CD4-positive, alpha-beta T cell treated with Interleukin-15 for 4 hours (primary cell): Measurements from ENCODE around the gene NDE1.
"Not testable (repeated sequence)": the region's sequence is repeated elsewhere in the genome, so short reads cannot be mapped to it uniquely, and the experiment has no call there.

Source experiments
- DNase-seq: peaks from one replicate; pipeline ENCODE4 v3.0.0-alpha.2; 2020; ENCODE audit warnings: low spot score

The NDE1 gene

GRCh38 chr16:15620611-15621195, 29.3 kb upstream of the NDE1 start:
- DNase-seq, result no peak

DNA sequence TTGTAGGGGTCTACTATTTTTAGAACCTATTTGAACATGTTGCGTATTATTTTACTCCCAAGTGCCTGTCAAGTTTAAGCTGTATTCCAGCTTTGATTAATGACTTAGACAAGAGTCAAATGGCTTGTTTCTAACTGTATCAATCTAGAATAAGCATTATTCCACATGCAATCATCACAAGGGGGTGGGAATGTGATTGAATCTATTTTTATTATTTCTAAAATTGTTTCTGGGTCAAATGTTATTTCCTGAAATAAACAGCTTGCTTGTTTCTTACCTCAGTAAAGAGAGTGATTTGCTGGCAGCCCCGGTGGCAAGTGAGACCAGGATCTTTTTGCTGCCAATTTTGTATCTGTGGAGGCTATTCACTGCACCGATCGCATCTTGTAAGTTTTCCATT, 28.6 kb upstream of the NDE1 start:
- no peak for DNase-seq

DNA sequence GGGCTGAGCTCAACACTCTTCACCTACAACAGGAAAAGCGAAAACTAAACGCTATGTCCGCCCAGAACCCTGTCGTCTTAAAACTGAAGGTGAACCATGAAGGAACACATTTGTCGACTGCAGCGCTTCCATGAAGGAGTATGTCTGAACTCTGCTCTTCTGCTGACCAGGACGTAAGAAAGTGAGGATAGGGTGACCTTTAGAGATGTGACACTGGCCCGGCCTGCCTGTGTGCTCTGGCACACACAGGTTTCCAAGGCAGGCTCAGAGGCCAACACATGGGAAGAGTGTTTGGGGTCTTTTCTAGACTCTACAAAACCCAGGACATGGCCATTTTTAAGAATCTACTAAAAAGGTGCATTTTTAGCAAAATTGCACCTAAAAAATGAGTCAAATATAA, 28.2 kb upstream of the NDE1 start:
- DNase-seq, result no peak

- no peak for DNase-seq
These were observed 18.2 kb upstream of the NDE1 start for GRCh38 chr16:15631730-15632409.

DNA sequence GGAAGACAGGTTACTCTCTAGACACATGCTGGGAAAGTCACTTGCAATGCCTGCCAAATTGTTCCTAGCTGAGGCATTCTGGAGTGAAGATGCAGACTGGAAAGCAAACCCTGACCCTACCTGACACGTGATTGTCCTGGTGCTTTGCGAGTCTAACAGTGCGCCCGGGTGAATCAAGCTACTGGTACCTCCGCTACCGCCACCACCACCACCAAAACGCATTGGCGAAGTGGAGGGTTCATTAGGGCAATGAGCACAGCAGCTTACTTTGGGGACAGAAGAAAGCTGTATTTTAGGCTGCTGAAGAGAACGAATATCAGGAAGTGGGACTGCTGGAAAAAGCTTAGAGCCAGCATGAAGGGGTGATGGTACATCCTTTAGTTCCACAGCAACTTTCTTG, 14.1 kb upstream of the NDE1 start:
- no peak for DNase-seq

- DNase-seq, result peak; percentile 51
These were observed 13.6 kb upstream of the NDE1 start for GRCh38 chr16:15636392-15636873.

DNA sequence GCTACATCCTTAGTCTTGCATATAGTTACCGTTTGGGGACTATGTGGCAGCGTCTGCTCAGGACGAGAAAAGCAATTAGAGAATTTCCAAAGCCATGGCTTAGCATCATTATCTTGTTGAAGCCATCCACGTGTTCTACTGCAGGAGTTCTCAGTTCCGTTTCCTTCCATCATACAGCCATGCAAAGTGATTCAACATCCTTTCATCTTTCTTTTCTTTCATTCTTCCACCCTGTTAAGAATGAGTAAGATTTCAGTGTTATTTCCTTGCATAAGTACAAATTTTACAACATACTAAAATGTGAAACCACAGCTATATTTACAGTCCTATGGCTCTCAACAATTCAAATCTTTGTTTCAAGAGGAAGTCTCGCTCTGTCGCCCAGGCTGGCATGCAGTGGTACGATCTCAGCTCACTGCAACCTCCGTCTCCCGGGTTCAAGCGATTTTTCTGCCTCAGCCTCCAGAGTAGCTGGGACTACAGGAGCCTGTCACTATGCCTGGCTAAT, 10.9 kb upstream of the NDE1 start:
- peak; percentile 35 for DNase-seq

GRCh38 chr16:15640966-15641365, 9.1 kb upstream of the NDE1 start:
- no peak for DNase-seq

- DNase-seq, result no peak
These were observed 8.1 kb upstream of the NDE1 start for GRCh38 chr16:15641753-15642556.

DNA sequence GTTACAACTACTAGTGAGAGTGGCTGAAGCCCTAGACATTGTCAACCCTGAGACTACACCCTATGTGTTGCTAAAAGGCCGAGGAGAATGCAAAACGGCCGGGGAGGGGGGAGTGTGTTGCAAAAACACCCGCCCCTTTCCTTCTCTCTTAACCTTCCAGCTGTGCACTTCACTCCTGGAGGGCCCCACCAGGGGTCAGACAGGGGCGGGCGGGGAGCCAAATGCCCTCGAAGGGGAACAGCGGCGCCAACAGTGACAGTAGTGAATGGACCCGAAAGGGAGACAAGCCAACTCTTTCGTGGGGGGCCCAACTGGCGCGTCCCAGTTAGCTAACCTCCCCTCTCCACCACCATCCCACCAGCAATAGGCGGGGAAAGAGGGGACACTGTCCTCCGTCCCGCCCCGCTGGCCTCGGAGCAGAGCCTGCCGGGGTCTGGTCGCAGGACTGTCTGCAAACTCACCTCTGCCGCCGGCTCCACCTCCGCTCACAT, 7.4 kb upstream of the NDE1 start:
- peak; percentile 85 for DNase-seq

- DNase-seq, result peak; percentile 99
These were observed 6.7 kb upstream of the NDE1 start, which contains the start of gene MARF1 for GRCh38 chr16:15643048-15643945. Gene MARF1, minus strand, starts transcription at chr16:15643154. Its CDS starts 3,921 bp downstream, at chr16:15639233.

GRCh38 chr16:15643946-15644250, 6.1 kb upstream of the NDE1 start:
- no peak for DNase-seq

GRCh38 chr16:15644267-15644961, 5.6 kb upstream of the NDE1 start:
- no peak for DNase-seq

- DNase-seq, result peak; percentile 36
These were observed 5.0 kb upstream of the NDE1 start for GRCh38 chr16:15644962-15645465.

DNA sequence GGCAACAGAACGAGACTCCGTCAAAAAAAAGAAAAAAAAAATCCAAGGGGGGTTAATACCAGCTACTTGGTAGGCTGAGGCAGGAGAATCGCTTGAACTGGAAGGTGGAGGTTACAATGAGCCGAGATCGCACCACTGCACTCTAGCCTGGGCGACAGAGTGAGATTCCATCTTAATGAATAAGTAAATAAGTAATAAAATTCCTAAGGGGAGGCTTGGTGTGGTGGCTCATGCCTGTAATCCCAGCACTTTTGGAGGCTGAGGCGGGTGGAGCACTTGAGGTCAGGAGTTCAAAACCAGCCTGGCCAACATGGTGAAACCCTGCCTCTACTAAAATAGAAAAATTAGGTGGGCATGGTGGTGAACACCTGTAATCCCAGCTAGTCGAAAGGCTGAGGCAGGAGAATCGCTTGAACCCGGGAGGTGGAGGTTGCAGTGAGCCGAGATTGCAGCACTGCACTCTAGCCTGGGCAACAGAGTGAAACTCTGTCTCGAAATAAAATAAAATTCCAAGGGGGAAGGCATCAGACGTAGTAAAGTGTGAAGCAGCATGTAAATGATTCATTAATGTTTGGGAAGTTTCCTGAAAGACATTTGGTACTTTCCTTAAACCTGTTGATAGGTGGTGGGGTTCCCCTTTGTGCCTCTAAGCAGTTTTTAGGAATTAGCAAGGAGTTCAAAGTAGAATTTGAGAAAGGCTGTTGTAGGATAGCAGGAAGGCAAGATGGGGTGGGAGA, 3.3 kb upstream of the NDE1 start:
- not testable (repeated sequence) for DNase-seq

GRCh38 chr16:15647294-15648014, 2.6 kb upstream of the NDE1 start:
- DNase-seq, result no peak

- DNase-seq, result no peak
These were observed 1.8 kb upstream of the NDE1 start for GRCh38 chr16:15648135-15648730.

DNA sequence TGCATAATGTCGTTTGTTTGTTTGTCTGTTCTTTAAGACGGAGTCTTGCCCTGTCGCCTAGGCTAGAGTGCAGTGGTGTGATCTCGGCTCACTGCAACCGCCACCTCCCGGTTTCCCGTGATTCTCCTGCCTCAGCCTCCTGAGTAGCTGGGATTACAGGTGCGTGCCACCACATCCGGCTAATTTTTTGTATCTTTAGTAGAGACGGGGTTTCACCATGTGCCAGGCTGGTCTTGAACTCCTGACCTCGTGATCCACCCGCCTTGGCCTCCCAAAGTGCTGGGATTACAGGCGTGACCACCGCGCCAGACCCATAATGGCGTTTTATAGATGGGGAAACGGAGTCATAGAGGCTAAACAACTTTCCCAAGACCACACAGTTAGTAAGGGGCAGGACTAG, 734 bp upstream of the NDE1 start:
- DNase-seq, result not testable (repeated sequence)

- DNase-seq, result no peak
These were observed 372 bp upstream of the NDE1 start for GRCh38 chr16:15649727-15650018.
